CD4-positive, alpha-beta T cell treated with Interferon gamma for 1 hour (primary cell): ENCODE results near the gene RAB3D.
"Not testable (repeated sequence)": the region's sequence is repeated elsewhere in the genome, so short reads cannot be mapped to it uniquely, and the experiment has no call there.

Experiments used
- DNase-seq: peaks from one replicate; pipeline ENCODE4 v3.0.0-alpha.2; 2020

Gene RAB3D

GRCh38 chr19:11365557-11366117 lies 26.2 kb upstream of the RAB3D start:
- no peak for DNase-seq

- no peak for DNase-seq
Measured at GRCh38 chr19:11364935-11365334, 25.5 kb upstream of the RAB3D start.

GRCh38 chr19:11364296-11364904 lies 24.9 kb upstream of the RAB3D start:
- DNase-seq: no peak

GRCh38 chr19:11363881-11364280 lies 24.4 kb upstream of the RAB3D start:
- no peak for DNase-seq

- no peak for DNase-seq
Measured at GRCh38 chr19:11361771-11362731, 22.6 kb upstream of the RAB3D start.

GRCh38 chr19:11361037-11361770 lies 21.7 kb upstream of the RAB3D start:
- DNase-seq: no peak

- no peak for DNase-seq
Measured at GRCh38 chr19:11359421-11359820, 20.0 kb upstream of the RAB3D start.

GRCh38 chr19:11356676-11357550 lies 17.5 kb upstream of the RAB3D start:
- DNase-seq: no peak

GRCh38 chr19:11356074-11356397 lies 16.6 kb upstream of the RAB3D start:
- no peak for DNase-seq

- peak; percentile 89 for DNase-seq
Measured at GRCh38 chr19:11355160-11356073, 16.0 kb upstream of the RAB3D start, which contains the start of gene PLPPR2. Gene PLPPR2, plus strand, starts transcription at chr19:11355432. Its CDS starts 2,242 bp downstream, at chr19:11357674.

GRCh38 chr19:11354102-11354501 lies 14.6 kb upstream of the RAB3D start:
- not testable (repeated sequence) for DNase-seq

GRCh38 chr19:11349171-11349570 lies 9.7 kb upstream of the RAB3D start:
- no peak for DNase-seq

GRCh38 chr19:11347546-11348039 lies 8.1 kb upstream of the RAB3D start:
- no peak for DNase-seq

- DNase-seq: peak; percentile 99
Measured at GRCh38 chr19:11346104-11346940, 6.9 kb upstream of the RAB3D start, which contains the start of the genes CCDC159 and TMEM205. Gene CCDC159, plus strand, starts transcription at chr19:11346519. Its CDS starts 88 bp downstream, at chr19:11346607. Gene TMEM205, minus strand, starts transcription at chr19:11346268. Its CDS starts 649 bp downstream, at chr19:11345619.

GRCh38 chr19:11345122-11345803 lies 5.8 kb upstream of the RAB3D start:
- DNase-seq: no peak

GRCh38 chr19:11342429-11342828 lies 3.0 kb upstream of the RAB3D start:
- DNase-seq: no peak

- not testable (repeated sequence) for DNase-seq
Measured at GRCh38 chr19:11340099-11340467, 626 bp upstream of the RAB3D start.

GRCh38 chr19:11338569-11339253 lies 746 bp downstream of the RAB3D start:
- no peak for DNase-seq
